GM12891 (cell line): ENCODE measurements around the gene OR7C1.
"Not testable (repeated sequence)": the region's sequence is repeated elsewhere in the genome, so short reads cannot be mapped to it uniquely, and the experiment has no call there.

Experiments used
- DNase-seq: peaks from one replicate; pipeline ENCODE4 v3.0.0; 2011; ENCODE audit warnings: low spot score; ENCODE audit not compliant: insufficient read length
- FAIRE-seq: peaks from 2 replicates; lab custom pipeline; 2011; peaks lifted over from hg19 to GRCh38; lab: Jason Lieb, UNC
- PAX5 ChIP-seq: IDR thresholded peaks from 2 replicates; pipeline ENCODE4 v1.6.1; 2011; ENCODE audit warnings: low read length, moderate library complexity, mild to moderate bottlenecking; ENCODE audit not compliant: insufficient read depth, severe bottlenecking
- POLR2A ChIP-seq: IDR thresholded peaks from 2 replicates; pipeline ENCODE4 v1.6.1; 2011; ENCODE audit warnings: low read depth, low read length, control low read depth
- POLR2AphosphoS5 ChIP-seq: IDR thresholded peaks from 2 replicates; pipeline ENCODE4 v1.6.1; 2011; ENCODE audit warnings: low read depth, low read length, control low read depth
- POU2F2 ChIP-seq: IDR thresholded peaks from 2 replicates; pipeline ENCODE4 v1.6.1; 2011; ENCODE audit warnings: low read depth, mild to moderate bottlenecking, control low read depth, low read length, moderate library complexity
- SPI1 ChIP-seq: IDR thresholded peaks from 2 replicates; pipeline ENCODE4 v1.6.1; 2011; ENCODE audit warnings: low read depth, low read length, control low read depth
- TAF1 ChIP-seq: IDR thresholded peaks from 2 replicates; pipeline ENCODE4 v1.6.1; 2011; ENCODE audit warnings: low read depth, low read length, control low read depth

Gene OR7C1

GRCh38 chr19:14786421-14786851 lies 48.5 kb downstream of the OR7C1 start:
- FAIRE-seq (peak; percentile 60), DNase-seq (peak; percentile 32)
- TF ChIP-seq TAF1, result no peak
- no peak for TF ChIP-seq SPI1
- TF ChIP-seq POLR2A, result no peak
- TF ChIP-seq POU2F2, result no peak
- no peak for TF ChIP-seq PAX5
- no peak for TF ChIP-seq POLR2AphosphoS5

- FAIRE-seq, result peak; percentile 85
- TF ChIP-seq SPI1, result 0 out of 2 replicates have a peak, but pooled peaks have one; percentile 21
- not testable (repeated sequence) for DNase-seq
Observed at GRCh38 chr19:14785102-14785793, 49.7 kb downstream of the OR7C1 start.

GRCh38 chr19:14784730-14785101 lies 50.3 kb downstream of the OR7C1 start:
- DNase-seq (peak; percentile 33), FAIRE-seq (peak; percentile 95)

- FAIRE-seq, result not testable (repeated sequence)
Observed at GRCh38 chr19:14783410-14783998, 51.5 kb downstream of the OR7C1 start.

GRCh38 chr19:14782626-14783409 lies 52.2 kb downstream of the OR7C1 start:
- DNase-seq (no peak), FAIRE-seq (no peak)
- TF ChIP-seq SPI1 (no peak), TAF1 (no peak), POU2F2 (no peak), PAX5 (no peak), POLR2AphosphoS5 (no peak), POLR2A (no peak)

More at GRCh38 chr19:14783410-14783998, 51.5 kb downstream of the OR7C1 start:
- not testable (repeated sequence) for DNase-seq

- not testable (repeated sequence) for DNase-seq, FAIRE-seq
Observed at GRCh38 chr19:14781713-14782536, 53.1 kb downstream of the OR7C1 start.

GRCh38 chr19:14780622-14781225 lies 54.3 kb downstream of the OR7C1 start:
- DNase-seq, result not testable (repeated sequence)
- peak; percentile 68 for FAIRE-seq
- TF ChIP-seq SPI1, result peak; percentile 97

GRCh38 chr19:14779151-14779550 lies 55.8 kb downstream of the OR7C1 start:
- FAIRE-seq (no peak), DNase-seq (no peak)
- TF ChIP-seq TAF1 (no peak), POLR2A (no peak), POLR2AphosphoS5 (no peak), SPI1 (no peak), PAX5 (no peak)

- FAIRE-seq, result not testable (repeated sequence)
Observed at GRCh38 chr19:14778110-14778845, 56.7 kb downstream of the OR7C1 start, which contains the start of gene ADGRE2. TSS of gene ADGRE2 (minus strand) at chr19:14778560. CDS start at chr19:14776756, 1,804 bp downstream.

GRCh38 chr19:14777645-14778044 lies 57.3 kb downstream of the OR7C1 start:
- not testable (repeated sequence) for DNase-seq, FAIRE-seq

More at GRCh38 chr19:14778110-14778845, 56.7 kb downstream of the OR7C1 start, which contains the start of gene ADGRE2:
- DNase-seq, result not testable (repeated sequence)
